ENCODE data around the gene SKOR2. TPM values are rescaled to one million over a fixed set of nuclear protein-coding genes. Genes with fewer than 3 reads are reported as not detected.

Gene SKOR2
- total RNA-seq, 1 donor from 2014 or later, result not detected

DNA sequence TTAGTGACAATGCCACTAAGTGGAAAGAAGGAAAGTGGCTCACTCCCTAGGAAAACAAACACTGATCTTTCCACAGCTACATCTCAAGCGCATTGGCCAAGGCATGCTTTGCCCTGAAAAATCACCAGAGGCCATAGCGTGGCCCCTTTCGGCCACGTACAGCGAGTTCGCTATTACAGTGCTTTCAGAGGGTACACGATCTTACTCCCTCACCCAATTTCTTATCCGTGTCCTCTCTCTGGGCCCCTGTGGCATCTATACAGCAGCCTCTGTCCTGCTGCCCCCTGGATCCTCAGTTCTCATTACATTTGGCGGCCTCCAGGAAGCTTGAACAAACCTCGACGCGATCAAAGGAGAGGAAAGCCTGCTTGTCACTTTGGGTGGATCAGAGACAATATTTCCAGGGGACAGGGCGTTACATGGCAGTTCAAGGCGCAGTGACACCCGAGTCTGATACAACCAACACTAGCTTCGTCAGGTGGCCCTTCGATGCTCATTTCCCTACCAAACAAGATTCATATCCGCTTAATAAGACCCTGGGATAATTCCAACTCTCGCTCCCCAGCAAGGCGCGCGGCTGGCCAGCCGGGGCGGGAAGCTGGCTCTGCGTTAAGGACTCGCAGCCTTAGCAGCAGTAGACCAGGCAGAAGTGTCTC is 941 bp downstream of the SKOR2 start:
- Mint-ChIP-seq H3K4me3 (no peak overlapping the region), H3K27ac (no peak overlapping the region), H3K9me3 (peaks cover 14% of the 10 kb centered on the region), H3K4me1 (peaks cover 17% of the 10 kb centered on the region), H3K36me3 (peaks cover 4% of the 10 kb centered on the region), H3K27me3 (ENCODE audit: insufficient read depth, low read depth) (peaks cover 78% of the 10 kb centered on the region)
- Histone ChIP-seq H3K79me2 (ENCODE audit: low read depth) (no peaks in the 10 kb centered on the region), H3K27me3 (peaks cover 100% of the 10 kb centered on the region), H3K4me2 (peak overlapping the region; percentile 63), H3K4me1 (peaks cover 14% of the 10 kb centered on the region), H4K20me1 (ENCODE audit: low read depth) (peaks cover 76% of the 10 kb centered on the region), H3K27ac (no peak overlapping the region), H3K9ac (no peak overlapping the region), H3F3A (ENCODE audit: low read depth) (peaks cover 38% of the 10 kb centered on the region), H3K9me3 (ENCODE audit: low read depth) (no peaks in the 10 kb centered on the region), H2AFZ (replicated peaks) (no peak overlapping the region), H3K4me3 (no peak overlapping the region), H3K36me3 (no peaks in the 10 kb centered on the region)
- TF ChIP-seq EZH2 (IDR thresholded peaks at IDR 0.05), result peak; percentile 89
- TF ChIP-seq, protein P1, sequence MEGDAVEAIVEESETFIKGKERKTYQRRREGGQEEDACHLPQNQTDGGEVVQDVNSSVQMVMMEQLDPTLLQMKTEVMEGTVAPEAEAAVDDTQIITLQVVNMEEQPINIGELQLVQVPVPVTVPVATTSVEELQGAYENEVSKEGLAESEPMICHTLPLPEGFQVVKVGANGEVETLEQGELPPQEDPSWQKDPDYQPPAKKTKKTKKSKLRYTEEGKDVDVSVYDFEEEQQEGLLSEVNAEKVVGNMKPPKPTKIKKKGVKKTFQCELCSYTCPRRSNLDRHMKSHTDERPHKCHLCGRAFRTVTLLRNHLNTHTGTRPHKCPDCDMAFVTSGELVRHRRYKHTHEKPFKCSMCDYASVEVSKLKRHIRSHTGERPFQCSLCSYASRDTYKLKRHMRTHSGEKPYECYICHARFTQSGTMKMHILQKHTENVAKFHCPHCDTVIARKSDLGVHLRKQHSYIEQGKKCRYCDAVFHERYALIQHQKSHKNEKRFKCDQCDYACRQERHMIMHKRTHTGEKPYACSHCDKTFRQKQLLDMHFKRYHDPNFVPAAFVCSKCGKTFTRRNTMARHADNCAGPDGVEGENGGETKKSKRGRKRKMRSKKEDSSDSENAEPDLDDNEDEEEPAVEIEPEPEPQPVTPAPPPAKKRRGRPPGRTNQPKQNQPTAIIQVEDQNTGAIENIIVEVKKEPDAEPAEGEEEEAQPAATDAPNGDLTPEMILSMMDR (IDR thresholded peaks at IDR 0.05), result no peak
- TF ChIP-seq EZH2phosphoT487 (IDR thresholded peaks at IDR 0.05), result peak; percentile 87
- DNase-seq (ENCODE audit: low spot score), result peak; percentile 60

GRCh38 chr18:47249314-47249981 is 2.0 kb downstream of the SKOR2 start:
- Mint-ChIP-seq H3K4me1 (peaks cover 17% of the 10 kb centered on the region), H3K4me3 (no peak overlapping the region)
- H4K20me1 ChIP-seq (ENCODE audit: low read depth), result peaks cover 67% of the 10 kb centered on the region

DNA sequence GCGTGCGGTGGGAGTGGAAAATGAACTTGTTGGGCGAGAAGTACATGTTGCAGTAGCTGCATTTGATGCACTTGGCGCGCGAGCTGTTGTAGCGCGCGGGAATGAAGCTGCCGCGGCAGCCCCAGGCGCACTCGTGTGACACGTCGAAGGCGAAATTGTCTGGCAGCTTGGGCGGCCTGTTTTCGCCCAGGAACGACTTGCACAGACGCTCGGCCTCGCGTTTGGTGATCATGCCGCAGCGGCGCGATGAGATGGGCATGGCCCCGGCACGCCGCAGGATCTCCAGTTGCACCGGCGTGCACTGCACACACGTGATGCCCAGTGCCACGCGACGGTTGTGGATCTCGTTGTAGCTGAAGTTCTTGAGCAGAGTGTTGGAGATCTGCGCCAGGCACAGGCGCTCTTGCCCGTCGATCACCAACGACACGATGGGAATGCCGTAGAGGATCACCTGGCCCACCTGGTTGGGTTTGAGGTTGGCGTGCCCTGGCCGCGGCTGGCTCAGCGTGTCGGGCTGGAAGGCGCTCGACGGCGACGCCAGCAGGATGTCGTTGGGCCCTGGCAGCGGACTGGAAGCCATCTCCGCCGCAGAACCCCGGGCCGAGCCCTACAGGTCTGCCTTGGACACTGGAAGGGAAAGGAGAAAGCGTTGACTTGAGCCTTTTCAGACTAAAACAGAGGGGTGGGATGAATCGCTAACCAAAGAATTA is 2.7 kb downstream of the SKOR2 start:
- H3K4me3 Mint-ChIP-seq, result peak overlapping the region; percentile 50
- H3K27me3 ChIP-seq, result peaks cover 100% of the 10 kb centered on the region
- peaks cover 17% of the 10 kb centered on the region for H3K9me3 Mint-ChIP-seq
- no peak overlapping the region for H3K4me3 ChIP-seq
- no peaks in the 10 kb centered on the region for H3K9me3 ChIP-seq (ENCODE audit: low read depth)
- H3K9ac ChIP-seq, result no peak overlapping the region
- peak; percentile 56 for DNase-seq (ENCODE audit: low spot score)
- H3K27ac Mint-ChIP-seq, result no peak overlapping the region
- H3K4me2 ChIP-seq, result no peak overlapping the region
- no peaks in the 10 kb centered on the region for H3K36me3 ChIP-seq
- H3K27me3 Mint-ChIP-seq (ENCODE audit: insufficient read depth, low read depth), result peaks cover 77% of the 10 kb centered on the region
- TF ChIP-seq EZH2phosphoT487 (IDR thresholded peaks at IDR 0.05) (peak; percentile 98), EZH2 (IDR thresholded peaks at IDR 0.05) (peak; percentile 98)
- TF ChIP-seq, protein P1 (IDR thresholded peaks at IDR 0.05), result no peak
- H3K4me1 Mint-ChIP-seq, result peaks cover 17% of the 10 kb centered on the region
- H3K36me3 Mint-ChIP-seq, result peaks cover 4% of the 10 kb centered on the region
- no peak overlapping the region for H3K27ac ChIP-seq
- no peaks in the 10 kb centered on the region for H3K79me2 ChIP-seq (ENCODE audit: low read depth)
- H4K20me1 ChIP-seq (ENCODE audit: low read depth), result peaks cover 60% of the 10 kb centered on the region
- H3F3A ChIP-seq (ENCODE audit: low read depth), result peaks cover 38% of the 10 kb centered on the region
- peaks cover 10% of the 10 kb centered on the region for H3K4me1 ChIP-seq
- no peak overlapping the region for H2AFZ ChIP-seq (replicated peaks)

More at GRCh38 chr18:47249314-47249981, 2.0 kb downstream of the SKOR2 start:
- Mint-ChIP-seq H3K27me3 (ENCODE audit: insufficient read depth, low read depth) (peaks cover 78% of the 10 kb centered on the region), H3K36me3 (peaks cover 4% of the 10 kb centered on the region), H3K27ac (no peak overlapping the region), H3K9me3 (peaks cover 19% of the 10 kb centered on the region)
- H3K4me2 ChIP-seq, result no peak overlapping the region
- peaks cover 44% of the 10 kb centered on the region for H3F3A ChIP-seq (ENCODE audit: low read depth)
- peaks cover 100% of the 10 kb centered on the region for H3K27me3 ChIP-seq
- TF ChIP-seq EZH2 (IDR thresholded peaks at IDR 0.05) (no peak), EZH2phosphoT487 (IDR thresholded peaks at IDR 0.05) (no peak)
- TF ChIP-seq, protein P1 (IDR thresholded peaks at IDR 0.05), result no peak
- no peak overlapping the region for H3K9ac ChIP-seq
- no peak overlapping the region for H3K4me3 ChIP-seq
- peaks cover 14% of the 10 kb centered on the region for H3K4me1 ChIP-seq
- H2AFZ ChIP-seq (replicated peaks), result no peak overlapping the region
- DNase-seq (ENCODE audit: low spot score), result no peak
- H3K27ac ChIP-seq, result no peak overlapping the region
- H3K36me3 ChIP-seq, result no peaks in the 10 kb centered on the region
- H3K79me2 ChIP-seq (ENCODE audit: low read depth), result no peaks in the 10 kb centered on the region
- no peaks in the 10 kb centered on the region for H3K9me3 ChIP-seq (ENCODE audit: low read depth)
